GM19099 (cell line): Measurements from ENCODE around the gene TREX2.

Source experiments
- POLR2A ChIP-seq: IDR thresholded peaks from 3 replicates; pipeline ENCODE4 v1.6.1; 2011; ENCODE audit warnings: low read depth; ENCODE audit not compliant: insufficient read length; ENCODE audit errors: extremely low read depth

The TREX2 gene

GRCh38 chrX:153411255-153411987 is 34.4 kb downstream of the TREX2 start, which contains the start of gene ZFP92:
ZFP92 (plus strand) TSS chrX:153411472; CDS start chrX:153418323, 6,851 bp downstream.
- TF ChIP-seq POLR2A = no peak

DNA sequence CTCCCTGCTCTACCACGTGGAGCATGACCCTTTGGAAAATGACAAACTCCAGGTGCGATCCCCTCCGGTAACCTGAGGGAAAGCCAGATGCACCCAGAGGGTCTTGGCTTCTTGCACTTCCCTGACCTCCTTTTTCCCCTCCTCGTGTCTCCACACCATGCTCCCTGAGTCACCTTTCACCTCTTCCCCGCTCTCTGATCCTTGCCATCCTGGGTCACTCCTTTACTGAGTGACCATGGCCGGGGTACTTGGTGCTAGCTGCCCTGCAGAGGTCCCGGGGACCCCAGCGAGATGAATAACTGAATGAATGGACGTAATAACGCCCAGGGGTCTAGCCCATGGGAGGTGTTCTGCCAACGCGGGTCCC is 35.0 kb downstream of the TREX2 start:
- no peak for TF ChIP-seq POLR2A

DNA sequence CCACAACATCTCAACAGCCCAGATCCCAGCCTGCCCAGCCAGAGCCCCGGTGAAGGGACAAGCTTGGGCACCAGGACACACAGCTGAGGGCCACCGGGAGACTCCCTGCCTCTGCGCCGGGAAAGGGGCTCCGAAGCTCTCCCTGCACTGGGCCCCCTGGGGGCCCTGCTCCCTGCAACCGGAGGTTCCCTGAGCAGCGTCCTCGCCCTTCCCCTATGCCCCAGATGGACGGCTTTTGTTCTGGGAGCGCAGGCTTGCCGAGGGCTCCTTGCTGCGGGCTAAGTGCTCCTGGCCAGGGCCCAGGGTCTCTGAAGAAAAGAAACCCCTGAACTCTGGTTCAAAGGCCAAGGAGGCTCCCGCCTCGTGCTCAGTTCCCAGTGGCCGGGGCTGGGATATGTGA is 35.5 kb downstream of the TREX2 start:
- no peak for TF ChIP-seq POLR2A

- no peak for TF ChIP-seq POLR2A
Observed at GRCh38 chrX:153409414-153410101, 36.3 kb downstream of the TREX2 start.

- TF ChIP-seq POLR2A = no peak
Observed at GRCh38 chrX:153408871-153409351, 36.9 kb downstream of the TREX2 start.

DNA sequence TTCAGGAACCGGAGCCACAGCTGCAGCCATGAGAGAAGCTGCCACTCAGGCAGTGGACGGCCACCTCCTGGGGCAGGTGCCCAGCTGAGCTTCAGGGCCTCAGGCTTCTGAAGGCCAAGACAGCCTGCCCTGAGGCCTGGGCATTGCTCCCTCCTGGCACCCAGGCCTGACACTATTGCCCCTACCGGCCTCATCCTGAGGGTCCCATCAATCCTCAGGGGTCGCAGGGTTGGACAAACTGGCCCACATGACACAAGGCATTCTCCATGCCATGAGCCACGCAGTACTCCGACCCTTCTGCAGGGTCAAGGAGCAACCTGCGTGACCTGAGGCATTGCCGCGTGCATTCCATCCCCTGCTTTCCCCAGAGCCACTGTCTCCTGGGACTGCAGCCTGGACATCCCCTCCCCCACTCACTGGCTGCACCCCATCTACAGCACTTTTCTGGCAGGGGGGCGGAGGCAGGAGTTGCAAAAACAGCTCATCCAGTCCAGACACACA is 37.6 kb downstream of the TREX2 start:
- no peak for TF ChIP-seq POLR2A

DNA sequence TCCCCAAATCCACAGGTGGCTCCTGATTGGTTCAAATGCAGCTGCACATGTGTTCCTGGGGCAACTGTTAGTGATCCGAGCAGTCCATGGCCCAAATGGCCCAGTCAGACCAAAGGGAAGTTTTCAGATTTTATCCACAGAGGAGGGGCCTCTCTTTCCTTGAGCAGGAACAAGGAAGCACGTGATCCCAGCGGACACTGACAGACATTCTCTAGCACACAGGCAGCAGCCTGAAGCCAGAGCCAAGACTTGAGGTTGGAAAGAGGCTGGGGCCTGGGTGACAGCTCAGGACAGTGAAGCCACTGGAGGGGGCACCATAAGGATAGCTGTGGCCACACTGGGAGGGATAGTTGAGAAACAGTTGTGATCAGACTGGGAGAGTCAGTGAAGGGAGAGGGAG is 38.1 kb downstream of the TREX2 start:
- TF ChIP-seq POLR2A = no peak

- TF ChIP-seq POLR2A = no peak
Observed at GRCh38 chrX:153406903-153407302, 39.0 kb downstream of the TREX2 start.

DNA sequence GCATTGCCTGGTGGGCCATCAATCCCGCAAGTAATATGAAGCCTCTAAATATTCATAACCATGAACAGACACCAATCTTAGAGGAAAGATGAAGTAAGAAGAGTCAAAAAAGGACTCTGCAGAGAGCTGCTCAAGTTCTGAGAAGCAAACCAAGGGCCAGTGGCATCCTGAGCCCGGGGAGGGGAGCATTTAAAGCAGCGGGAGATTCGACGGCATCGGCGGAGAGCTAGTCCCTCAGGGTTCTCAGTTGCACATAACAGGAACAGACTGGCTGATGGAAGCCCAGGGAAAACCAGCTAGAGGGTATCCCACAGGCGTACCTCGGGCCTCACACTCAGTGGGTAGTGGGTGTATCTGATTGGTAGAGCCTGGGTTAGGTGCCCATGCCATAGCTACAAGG is 39.8 kb downstream of the TREX2 start:
- no peak for TF ChIP-seq POLR2A

- no peak for TF ChIP-seq POLR2A
Observed at GRCh38 chrX:153405426-153405825, 40.4 kb downstream of the TREX2 start.

GRCh38 chrX:153401133-153401764 is 44.6 kb downstream of the TREX2 start, which contains the start of gene PNMA6E:
PNMA6E (minus strand) TSS chrX:153401350; CDS start chrX:153398849, 2,501 bp downstream.
- TF ChIP-seq POLR2A = no peak

GRCh38 chrX:153400146-153401132 is 45.4 kb downstream of the TREX2 start:
- no peak for TF ChIP-seq POLR2A

- no peak for TF ChIP-seq POLR2A
Observed at GRCh38 chrX:153398275-153398960, 47.4 kb downstream of the TREX2 start.
